GM12873 (cell line): ENCODE measurements around the gene TMIE.

Experiments used
- TF ChIP-seq, protein P1 (sequence below): IDR thresholded peaks from 2 replicates; pipeline ENCODE4 v1.5.1; 2012; ENCODE audit warnings: low read depth, mild to moderate bottlenecking, moderate library complexity, low read length, control low read depth; ENCODE audit not compliant: insufficient read depth; ENCODE audit errors: missing control alignments

Gene TMIE

DNA sequence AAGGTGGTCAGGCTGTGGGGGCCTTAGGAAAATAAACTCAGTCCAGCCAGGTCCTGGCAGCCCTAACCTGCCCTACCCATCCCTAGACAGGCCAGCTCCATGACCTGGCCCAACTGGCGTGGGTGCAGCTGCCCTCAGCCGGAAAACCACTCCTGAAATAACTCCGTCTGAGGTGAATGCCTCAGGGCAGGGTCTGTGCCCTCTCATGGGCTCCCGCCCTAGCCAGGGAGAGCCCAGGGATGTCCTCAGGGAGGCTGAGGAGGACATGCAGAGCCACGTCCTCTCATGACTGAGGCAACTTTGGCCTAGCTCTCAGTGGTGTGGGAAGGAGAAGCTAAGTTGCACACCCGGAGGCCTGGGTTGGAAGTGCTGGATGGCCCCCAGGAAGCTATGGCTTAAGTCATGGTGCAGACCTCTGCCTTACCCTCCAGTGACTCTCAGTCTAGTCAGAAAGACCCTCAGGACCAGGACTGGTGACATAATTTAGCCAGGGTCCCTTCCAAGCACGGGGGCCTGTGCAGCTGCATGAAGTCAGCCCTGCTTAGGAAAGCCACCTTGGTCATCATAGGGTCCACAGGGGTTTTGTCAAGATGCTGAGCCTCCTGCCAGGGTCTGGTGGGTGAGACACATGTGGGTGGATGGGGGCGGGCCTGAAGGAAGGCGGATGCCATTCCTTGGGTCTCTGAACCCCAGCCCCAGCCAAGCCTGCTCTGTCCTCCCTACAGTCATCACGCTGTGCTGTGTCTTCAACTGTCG is 7.4 kb downstream of the TMIE start:
- TF ChIP-seq, protein P1, sequence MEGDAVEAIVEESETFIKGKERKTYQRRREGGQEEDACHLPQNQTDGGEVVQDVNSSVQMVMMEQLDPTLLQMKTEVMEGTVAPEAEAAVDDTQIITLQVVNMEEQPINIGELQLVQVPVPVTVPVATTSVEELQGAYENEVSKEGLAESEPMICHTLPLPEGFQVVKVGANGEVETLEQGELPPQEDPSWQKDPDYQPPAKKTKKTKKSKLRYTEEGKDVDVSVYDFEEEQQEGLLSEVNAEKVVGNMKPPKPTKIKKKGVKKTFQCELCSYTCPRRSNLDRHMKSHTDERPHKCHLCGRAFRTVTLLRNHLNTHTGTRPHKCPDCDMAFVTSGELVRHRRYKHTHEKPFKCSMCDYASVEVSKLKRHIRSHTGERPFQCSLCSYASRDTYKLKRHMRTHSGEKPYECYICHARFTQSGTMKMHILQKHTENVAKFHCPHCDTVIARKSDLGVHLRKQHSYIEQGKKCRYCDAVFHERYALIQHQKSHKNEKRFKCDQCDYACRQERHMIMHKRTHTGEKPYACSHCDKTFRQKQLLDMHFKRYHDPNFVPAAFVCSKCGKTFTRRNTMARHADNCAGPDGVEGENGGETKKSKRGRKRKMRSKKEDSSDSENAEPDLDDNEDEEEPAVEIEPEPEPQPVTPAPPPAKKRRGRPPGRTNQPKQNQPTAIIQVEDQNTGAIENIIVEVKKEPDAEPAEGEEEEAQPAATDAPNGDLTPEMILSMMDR: peak; percentile 11

DNA sequence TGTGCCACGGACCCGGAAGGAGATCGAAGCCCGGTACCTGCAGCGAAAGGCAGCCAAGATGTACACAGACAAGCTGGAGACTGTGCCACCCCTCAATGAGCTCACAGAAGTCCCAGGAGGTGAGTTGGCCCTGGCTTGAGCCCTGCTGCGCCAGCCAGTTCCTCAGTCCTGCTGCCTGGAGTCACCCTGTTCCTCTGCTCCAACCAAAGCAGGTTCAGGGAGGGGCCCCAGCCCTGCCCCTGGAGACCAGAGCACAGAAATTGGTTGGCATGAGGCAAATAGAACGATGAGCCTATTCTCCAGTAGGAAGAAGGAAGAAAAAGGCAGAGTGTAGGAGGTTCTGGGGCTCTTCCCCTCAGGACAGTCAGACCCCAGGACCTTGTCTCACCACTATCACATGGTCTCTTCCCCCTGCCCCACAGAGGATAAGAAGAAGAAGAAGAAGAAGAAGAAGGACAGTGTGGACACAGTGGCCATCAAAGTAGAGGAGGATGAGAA is 8.0 kb downstream of the TMIE start:
- TF ChIP-seq, protein P1: no peak

DNA sequence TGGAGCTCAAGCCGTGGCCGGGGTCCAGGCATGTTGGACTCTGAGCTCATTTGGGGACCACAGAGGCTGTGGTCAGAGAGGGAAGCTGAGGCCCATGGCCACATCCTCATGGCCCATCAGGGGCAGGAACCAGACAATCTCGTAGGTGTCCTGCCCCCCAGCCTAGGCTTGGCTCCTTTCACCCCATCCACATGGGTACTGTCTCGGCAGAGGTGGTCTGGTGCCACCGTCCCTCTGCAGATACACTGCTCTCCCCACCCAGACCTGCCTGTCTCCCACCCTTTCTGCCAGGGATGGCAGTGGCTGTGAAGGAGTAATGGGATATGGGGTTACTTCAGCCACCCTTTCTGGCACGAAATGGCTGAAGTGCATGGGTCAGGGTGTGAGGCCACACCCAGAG is 8.5 kb downstream of the TMIE start:
- TF ChIP-seq, protein P1: no peak

DNA sequence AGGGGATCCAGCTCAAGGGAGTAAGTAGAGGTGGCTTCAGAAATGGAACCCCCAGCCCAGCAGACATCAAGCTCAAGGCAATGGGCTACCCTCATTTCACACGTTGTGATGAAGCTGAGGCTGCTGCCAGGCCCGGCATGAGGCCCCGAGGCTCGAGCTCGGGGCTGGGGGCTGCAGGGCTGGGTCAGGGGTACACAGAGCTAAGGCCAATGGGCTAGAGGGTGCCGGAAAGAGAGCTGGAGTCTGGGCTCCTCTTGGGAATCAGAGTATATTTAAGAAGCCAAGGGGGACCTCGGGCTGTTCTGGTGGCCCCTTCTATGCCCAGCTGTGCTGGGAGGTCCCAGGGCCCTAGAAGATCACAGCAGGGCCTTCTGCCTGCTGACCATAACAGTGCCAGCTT is 9.0 kb downstream of the TMIE start:
- TF ChIP-seq, protein P1: no peak

DNA sequence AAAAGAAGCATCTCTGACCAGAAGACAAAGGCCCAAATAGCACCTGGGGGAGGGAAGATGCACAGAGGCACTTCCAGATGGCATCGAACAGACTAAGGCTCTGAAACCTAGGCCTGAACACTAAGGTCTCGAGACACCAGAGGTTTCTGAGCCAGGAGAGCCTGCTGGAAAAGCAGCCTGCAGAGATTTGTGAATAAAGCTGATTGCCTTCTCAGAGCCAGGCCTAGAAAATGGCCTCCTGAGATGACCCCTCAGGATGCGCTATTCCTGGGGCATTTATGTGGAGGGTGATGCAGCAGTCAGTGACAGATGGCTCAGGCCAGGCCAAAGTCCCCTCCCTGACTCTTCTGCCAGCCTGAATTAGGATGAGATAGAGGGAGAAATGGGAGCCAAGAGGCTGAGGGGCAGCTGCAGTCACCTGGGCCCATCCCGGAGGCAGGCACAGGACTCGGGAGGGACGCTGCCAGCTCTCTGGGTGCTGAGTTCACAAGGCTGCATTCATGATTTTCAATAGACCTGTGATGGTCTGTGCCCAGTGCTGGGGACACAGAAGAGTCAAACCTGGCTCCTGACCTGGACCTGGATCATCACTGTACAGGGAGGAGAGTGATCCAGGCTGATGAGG is 9.6 kb downstream of the TMIE start:
- TF ChIP-seq, protein P1: no peak

DNA sequence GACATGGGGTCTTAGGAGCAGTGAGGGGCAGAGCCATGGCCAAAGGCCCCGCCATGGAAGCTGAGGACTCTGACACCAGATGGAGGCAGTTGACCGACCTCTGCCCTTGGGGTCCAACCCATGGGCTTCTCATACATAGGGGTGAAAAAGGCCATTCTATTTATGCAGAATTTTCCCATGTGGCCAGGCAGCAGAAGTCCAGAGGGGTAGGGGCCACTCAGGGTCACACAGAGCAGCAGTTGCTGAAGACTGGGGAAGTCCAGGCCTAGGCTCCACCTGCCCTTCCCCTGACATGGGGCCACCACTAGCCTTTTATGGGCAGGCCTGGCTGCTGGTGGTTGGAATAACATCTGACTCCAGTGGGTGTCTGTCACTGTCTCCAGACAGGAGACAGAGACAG is 10.1 kb downstream of the TMIE start:
- TF ChIP-seq, protein P1: no peak

DNA sequence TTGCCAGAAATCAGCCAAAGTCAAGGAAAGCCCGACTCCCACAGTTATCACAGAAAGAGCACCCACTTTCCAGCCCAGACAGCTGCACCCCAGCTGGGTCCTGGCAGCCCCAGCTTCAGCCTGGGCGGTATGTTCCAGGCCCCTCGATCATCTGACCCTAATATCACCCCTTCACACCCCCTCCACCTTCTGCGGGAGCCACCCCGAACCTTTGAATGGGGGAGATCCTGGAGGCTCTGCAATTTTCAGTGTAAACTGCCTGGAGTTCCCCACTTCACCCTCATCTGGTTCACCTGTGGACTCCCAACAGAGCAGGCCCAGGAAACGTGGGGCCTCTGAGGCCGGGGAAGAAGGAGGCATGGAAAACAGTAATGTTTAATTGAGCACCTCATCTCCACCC is 10.6 kb downstream of the TMIE start:
- TF ChIP-seq, protein P1: no peak
